GM18520 (cell line): Measurements from ENCODE around the gene BMERB1.
"Not testable (repeated sequence)": the region's sequence is repeated elsewhere in the genome, so short reads cannot be mapped to it uniquely, and the experiment has no call there.

Source experiments
- ATAC-seq: cut with Tn5 transposase; IDR thresholded peaks from one replicate; pipeline ENCODE4 v1.9.1; 2021; ENCODE audit not compliant: unreplicated experiment

Gene BMERB1

DNA sequence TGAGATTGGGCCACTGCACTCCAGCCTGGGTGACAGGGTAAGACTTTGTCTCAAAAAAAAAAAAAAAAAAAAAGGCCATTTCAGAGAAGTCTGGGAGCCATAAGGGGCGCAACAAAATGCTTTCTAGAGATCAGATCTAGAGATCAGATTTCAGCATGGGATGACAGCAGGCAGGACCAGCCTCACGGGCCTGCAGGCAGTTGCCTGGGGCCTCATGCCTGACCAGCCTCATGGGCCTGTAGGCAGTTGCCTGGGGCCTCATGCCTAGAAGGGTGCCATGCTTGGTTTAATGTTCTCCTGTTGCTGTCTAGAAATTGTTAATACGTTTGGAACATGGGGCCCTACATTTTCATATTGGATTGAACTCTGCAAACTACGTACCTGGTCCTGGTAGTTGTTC is 149.1 kb downstream of the BMERB1 start:
- ATAC-seq, result no peak

DNA sequence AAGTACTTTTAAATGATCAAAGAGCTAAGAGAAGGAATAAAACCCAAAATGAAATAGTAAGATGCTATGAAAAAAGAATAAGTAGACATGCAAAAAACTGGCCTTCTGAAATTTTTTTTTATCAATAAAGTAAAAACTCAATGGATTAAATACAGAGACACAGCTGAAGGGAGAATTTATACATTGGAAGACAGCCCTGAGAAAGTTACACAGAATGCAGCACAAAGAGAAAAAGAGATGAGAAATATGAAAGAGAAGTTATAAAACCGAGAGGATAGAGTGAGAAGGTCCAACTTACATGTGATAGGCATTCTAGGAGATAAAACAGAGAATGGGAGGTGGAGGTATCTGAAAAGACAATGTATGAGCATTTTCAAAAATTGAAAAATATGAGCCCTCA is 151.6 kb downstream of the BMERB1 start:
- ATAC-seq, result no peak

DNA sequence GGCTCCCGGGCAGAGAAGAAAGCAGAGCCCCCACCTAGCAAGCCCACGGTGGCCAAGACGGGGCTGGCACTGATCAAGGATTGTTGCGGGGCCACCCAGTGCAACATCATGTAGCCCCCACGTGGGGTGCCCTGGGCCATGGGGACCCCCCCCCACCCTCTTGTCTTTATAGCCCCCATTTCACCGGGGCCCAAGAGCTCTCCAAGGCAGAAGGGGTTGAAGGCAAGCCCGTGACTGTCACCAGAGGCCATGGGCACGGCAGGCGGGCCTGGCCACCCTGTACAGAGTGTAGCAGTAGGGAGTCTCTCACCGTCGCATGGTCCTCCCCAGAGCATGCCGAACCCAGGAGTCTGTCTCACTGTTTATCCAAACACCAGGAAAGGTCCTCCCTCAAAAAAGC is 152.3 kb downstream of the BMERB1 start:
- ATAC-seq, result no peak

DNA sequence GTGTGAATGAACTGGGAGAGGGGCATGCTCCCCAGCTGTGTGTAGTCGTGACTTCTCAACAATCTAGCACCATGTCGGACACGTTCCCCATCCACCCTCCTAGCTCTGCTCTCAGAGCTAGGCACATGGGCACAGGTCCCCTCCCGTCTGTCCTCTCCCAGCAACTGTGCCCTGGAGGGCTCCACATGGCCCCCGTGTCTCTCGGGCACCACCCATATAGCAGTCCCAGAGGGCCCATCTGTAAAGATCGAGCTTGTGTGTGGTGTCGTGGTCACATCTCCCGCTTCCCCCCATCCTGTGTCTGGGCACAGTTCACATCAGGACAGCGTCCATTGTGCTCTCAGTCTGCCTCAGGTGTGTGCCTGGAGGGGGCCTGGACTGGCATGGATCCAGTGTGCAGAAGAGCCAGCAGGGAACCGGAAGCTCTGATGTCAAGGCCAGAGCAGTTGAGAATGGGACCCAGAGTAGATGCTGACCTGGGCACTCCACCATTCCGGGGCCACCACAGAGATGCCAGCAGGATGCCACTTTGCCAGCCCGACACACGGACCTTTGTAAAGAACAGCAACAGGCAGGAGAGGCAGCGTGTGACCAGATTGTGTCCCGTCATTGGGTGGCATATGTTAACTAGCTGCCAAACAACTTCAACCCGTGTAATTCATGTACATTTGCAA is 152.9 kb downstream of the BMERB1 start:
- ATAC-seq, result no peak

DNA sequence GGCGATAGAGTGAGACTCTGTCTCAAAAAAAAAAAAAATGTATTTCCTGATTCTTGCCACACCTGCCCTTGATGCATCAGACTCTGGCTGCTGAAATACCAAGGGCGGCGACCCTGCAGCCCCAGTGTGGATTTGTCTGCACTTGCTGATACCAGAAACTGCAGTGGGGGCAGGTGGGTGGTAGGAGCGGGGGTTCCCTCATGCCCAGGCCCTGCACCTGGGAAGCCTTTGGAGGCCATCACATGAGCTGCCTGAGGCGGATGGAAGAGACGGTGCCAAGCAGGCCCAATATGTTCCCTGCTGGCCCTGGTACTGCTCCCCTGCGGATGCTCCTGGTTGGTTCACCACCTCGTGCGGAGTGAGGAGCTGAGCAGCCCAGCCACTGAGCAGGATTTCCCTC is 157.9 kb downstream of the BMERB1 start:
- ATAC-seq, result no peak

DNA sequence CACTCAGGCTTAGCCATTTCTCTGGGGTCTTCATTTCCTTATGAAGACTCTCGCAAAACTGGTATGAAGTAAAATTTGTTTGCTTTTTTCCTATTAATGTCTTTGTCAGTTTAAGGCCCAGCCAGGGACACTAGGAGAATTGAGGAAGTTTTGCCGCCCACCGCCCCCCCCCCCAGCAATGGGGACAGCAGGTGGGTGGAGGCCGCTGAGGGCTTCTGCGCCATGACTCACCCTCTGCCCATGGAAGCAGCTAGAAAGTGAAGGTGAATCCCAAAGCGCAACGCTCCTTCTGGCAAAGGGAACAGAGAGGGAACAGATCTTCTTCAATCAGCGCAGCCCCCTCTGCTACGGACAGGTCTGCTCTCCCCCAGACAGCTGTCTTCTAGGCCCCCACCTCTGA is 158.8 kb downstream of the BMERB1 start:
- ATAC-seq, result no peak

DNA sequence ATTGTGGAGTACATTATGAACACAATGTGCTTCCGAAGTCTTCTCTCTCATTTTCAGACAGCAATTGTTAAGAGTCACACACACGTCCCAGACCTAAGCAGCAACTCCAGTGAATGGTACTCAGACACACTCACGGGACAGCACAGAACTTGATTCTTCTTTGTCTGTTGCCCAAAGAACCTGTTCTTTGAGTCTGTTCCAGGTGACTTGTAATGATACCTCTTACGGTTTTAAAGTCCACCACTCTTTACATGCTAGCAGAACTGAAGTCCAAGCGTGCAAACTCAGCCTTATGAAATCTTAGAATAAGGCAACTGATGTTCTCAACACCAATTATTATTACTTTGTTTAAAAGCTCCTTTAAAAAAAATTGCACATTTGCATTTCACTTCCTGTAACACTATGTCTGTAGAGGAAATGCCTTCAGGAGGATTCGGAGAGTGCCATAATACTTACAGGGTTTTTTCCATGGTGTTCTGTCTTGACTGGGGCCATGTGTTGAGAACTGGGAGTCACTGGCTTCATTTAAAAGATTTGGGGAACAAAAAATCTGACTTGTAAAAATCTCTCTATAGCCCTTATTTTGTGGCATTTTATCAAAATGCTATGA is 160.4 kb downstream of the BMERB1 start:
- ATAC-seq, result no peak

DNA sequence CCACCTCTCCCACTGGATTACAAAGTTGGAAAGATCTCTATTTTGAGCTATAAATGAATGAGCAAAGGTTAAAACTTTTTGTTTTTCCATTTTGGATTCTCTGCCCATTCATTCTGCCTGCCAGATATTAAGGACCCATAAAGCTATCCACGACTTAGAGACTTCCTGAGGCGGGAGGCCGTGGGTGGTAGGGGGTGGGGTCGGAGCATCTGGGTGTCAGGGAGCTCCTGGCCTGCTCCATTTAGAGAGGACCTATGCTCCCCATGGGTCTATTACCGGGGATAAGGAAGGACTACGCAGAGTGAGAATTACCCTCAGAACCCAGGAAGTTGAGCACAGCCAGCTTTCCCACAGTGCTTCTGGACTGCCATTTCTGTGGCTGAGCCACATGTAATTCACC is 162.7 kb downstream of the BMERB1 start:
- ATAC-seq, result no peak

DNA sequence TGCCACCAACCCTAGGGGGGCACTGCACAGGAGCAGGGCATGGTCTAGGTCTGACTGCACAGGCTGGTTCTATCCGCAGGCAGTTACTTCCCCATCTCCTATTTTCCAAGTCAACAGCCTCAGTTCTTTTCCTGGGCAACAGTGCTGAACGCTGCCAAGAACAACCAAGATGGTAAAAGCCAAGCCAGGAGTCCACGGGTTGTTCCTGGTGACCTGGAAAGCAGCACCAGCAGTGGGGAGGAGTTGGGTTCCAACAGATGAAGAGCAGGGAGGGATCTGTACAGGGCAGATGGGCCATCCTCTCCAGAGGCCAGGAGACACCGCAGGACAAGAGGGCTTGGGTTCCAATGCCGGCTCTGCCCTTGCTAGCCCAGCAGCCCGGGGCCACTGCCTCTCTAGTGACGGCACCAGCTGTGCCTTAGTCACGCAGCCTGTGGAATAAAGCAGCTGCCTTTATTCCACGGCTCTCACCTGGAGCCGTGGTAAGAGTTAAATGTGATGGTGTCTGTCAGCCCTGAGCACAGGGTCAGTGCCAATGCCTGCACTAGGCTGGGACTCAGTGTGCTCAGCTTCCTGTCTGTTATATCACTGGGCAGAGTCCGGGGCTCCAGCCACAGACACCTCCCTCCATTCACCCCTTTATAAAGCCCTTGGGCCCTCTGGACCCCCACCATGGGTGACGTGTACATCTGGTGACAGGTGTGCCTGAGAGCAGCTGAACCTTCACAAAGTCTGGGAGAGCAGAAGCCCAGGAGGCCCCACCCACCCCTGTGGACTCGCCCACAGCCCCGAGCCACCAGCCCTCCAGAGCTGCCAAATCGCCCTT is 163.6 kb downstream of the BMERB1 start:
- ATAC-seq, result no peak

DNA sequence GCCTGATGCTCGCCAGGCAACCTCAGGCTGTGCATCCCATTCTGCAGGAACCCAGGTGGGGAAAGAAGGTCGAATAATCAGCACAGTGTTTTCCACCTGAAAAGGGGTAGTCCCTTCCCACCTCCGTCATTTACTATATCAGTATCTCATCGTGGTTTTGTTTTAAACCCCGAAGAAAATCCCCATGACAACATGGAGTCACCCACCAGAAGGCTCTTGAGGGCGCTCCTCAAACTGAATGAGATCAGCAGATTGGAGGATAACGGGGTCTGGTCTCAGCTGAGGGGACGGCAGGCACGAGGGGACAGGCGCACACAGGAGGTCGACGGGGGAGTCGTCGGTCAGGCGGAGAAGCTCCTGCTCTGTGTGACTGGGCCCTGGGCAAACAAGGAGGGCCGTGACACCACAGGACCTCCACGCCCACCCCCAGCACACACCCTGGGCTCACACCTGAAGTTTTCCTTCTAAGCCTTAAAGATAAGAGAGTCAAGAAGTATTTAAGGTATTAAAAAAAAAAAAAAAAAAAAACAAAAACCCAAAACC is 164.3 kb downstream of the BMERB1 start:
- ATAC-seq, result no peak

DNA sequence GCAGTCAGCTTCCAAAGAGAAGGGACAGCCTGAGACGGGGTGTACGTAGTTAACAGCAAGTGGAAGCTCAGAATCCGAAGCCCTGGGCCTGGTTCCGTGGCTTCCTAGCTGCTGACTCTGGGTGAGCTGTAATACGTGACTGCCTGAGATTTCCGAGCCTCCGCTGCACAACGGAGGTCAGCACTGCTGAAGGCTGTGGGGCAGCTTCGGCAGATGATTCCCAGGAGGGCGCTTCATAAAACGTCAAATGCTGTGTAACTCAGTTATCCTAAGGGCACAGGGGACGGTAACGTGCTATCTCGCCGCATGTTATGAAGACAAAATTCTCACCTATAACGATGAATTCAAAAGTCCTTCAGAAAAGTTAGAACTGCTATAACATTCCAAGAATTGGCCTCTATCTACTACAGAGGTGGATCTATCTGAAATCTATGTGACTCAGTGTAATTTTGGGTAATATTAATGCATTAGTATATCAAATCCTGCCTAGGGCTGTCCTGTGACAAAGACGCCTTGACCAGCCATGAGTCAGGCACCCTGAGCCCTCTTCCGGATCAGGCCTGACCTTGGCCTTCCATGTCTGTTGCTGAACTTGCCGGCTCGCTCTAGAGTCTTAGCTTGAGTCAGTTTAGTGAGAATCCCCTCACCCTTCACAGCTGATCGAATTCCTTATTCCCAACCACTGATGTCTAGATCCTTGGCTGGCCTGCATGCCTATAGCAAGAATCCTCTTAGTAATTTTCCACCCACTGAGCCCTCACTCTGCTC is 165.1 kb downstream of the BMERB1 start:
- ATAC-seq, result no peak

DNA sequence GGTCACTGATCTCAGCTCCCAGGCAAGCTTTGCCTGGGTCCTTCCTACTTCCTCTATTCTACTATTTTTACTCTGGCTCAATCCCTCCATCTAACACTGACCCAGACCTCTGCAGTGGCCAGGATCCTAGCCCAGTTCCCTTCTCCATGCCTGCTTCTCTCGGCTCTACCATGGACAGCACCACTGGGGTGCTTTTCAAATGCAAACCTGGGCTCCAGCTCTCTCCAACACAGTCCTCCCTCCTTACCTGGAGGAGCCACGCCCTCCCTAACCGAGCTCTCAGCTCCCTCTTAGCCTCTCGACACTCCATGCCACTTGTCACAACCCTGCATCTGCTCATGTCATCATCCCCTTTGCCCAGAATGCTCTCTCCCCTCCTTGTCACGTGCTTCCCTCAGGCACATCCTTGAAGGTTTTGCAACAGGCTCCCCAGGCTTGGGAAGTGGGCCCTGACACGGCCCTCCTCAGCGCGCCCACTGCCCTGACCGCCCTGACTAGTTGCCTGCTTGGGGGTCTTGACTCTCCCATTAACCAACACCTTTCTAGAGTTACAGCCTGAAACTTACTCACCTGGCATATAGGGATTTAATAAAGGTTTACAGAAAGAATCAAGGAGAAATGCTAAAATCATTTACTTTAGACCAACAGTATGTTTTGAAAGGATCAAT is 167.0 kb downstream of the BMERB1 start:
- ATAC-seq, result no peak

DNA sequence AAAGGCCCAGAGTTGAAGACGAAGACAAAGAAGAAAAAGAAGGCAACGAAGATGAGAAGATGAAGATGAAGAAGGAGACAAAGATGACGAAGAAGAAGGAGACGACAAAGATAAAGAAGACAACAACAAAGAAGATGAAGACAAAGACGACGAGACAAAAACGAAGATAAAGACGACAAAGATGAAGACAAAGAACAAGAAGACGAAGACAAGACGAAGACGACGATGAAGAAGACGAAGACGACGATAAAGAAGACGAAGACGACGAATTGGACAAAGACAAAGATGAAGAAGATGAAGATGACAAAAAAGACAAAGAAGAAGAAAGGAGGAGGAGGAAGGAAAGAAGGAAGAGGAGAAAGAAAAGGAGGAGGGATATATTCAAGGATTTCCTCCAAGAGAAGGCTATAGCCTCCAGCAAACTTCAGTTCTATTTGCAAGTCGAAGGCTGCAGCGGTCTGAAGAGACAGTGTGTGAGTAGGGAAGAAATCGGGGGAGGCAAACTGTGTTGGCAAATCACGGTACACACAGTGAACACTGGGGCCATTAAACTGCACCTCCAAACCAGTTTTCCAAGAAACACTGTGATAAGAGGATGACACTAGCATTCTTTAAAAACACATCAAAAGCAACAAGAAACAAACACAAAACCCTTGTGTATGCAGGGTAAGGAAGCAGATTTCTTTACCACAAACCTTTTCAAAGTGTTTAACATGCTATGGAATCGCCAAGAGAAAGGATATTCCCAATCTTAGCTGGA is 168.1 kb downstream of the BMERB1 start:
- no peak for ATAC-seq

DNA sequence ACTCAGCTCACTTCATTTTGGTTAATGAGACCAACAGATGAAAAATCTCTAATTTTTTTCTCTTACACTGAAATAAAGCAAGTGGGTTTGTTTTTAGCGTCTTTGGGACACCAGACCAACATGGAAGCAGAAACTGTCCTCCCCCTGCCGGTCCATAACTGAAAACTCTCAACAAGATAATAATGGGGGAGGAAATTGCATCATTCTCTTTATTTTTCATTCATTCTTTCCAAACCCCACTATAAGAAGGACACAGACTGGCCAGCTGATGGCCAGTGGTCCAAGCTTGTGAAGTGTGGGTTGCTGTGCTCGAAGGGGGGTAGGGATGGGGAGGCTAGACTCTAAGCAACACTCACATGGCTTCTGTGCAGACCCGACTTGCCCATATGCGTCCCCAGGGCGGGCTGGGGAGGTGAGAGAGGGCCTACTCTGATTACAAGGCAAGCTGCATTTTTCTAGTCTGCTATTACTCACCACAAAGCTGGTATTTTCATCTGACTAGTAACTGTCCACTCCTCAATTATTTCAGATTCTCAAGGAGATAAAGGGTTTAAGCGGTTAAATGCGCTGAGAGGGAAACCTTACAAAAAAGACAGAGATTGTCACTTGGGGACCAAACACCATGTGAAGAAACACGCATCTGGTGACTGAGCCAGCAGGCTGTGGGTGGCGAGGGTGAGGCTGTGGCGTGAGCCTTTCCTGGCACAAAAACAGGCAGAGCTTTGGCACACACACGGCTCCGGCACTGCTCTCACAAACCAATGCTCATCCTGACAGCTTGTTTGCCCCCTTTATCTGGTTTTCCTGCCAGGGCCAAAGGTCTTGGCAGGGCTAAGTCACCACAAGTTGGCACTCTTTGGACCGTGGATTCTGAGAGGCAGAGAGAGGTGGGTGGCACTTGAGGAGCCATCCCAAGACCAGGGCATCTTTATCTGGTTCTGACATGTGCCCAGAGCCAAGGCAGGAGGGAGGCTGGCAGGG is 170.4 kb downstream of the BMERB1 start:
- no peak for ATAC-seq

DNA sequence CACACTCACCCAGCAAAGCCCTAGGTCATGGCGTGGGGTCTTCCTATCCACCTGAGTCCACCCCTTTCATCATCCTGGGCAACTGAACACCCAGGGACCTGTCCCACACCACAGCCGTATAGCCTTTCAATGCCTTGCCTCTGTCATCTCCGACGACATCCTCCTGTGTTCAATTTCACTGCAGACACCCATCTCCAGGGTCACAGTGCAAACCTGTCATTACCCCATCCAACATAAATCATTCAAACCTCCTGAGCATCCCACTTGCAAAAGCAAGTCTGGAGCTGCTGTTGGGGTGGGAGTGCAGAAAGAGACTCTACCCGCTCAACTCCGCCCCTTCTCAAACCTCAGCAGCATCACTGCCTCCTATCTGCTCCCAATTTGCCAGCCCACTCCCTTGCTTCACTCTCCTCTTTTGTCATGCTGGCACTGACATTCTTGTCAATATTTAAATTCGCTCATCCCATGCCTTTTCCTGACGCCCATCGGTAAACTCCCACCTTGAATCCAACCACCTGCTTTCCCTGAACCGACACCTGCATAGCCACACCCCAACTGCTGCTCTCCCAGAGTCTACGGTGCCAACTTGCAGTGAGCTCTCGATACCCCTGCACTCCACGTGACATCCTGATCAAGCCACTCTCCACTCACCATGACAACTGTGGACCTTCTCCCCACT is 171.6 kb downstream of the BMERB1 start:
- ATAC-seq, result no peak

DNA sequence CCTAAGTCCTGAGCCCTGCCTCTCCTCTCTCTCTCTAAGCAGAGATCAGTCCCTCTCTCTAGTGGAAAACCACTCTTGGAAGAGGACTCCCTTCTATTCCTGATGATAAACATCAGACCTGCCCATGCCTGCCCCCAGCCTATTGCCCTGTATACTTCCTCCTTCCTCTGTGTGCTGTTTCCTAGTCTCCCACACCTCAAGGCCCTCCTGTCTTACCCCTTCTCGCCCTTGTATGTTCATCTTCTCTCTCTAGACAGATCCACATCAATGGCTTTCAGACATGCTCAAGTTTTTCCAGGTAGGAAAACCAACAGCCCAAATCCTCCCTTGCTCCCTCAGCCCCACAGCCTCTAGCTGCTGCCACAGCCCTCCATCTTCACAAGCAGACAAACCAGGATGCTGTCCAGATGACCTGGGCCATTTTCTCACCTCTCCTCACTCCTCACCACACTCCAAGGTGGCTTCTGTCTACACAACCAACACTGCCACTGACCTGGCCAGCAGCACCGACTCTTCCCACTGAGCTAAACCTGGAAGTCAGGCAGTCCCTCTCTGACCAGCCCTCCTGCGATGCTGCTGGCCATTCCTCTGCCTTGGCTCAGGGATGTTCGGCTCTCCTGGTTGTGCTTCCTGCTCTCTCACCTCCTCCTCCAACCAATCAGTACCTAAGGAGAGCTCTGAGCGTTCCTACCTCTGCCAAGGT is 172.3 kb downstream of the BMERB1 start:
- no peak for ATAC-seq

DNA sequence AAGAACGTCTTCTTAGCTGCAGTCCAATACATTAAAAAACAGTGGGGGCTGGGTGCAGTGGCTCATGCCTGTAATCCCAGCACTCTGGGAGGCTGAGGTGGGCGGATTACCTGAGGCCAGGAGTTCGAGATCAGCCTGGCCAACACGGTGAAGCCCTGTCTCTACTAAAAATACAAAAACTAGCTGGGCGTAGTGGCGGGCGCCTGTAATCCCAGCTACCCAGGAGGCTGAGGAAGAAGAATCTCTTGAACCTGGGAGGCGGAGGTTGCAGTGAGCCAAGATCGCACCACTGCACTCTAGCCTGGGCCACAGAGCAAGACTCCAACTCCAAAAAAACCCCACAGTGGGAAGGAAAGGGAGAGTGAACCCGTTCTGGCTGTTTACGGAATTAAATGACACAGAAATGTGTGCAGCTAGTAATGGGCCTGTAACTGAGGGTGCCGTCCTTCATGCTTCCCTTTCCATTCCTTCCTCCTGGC is 172.9 kb downstream of the BMERB1 start:
- not testable (repeated sequence) for ATAC-seq
